Stomach smooth muscle (tissue), 2 donors: ENCODE data around the gene CENATAC.
"Not testable (repeated sequence)": the region's sequence is repeated elsewhere in the genome, so short reads cannot be mapped to it uniquely, and the experiment has no call there.

Experiments used
- H3K27ac ChIP-seq: one replicate; pipeline ENCODE4 v1.7.0; 2013; ENCODE audit warnings: mild to moderate bottlenecking, low read length, inconsistent platforms
- H3K27me3 ChIP-seq, 2 donors: one replicate each; pipeline ENCODE4 v1.7.0; 2013; ENCODE audit warnings: low read length in 2 of 2; ENCODE audit not compliant: insufficient read depth in 2 of 2, control insufficient read depth in 1 of 2
- H3K36me3 ChIP-seq, 2 donors: one replicate each; pipeline ENCODE4 v1.7.0; 2013; ENCODE audit warnings: low read length in 2 of 2; ENCODE audit not compliant: control insufficient read depth in 2 of 2, insufficient read depth in 2 of 2
- H3K4me1 ChIP-seq: one replicate; pipeline ENCODE4 v1.7.0; 2013; ENCODE audit warnings: low read length; ENCODE audit not compliant: control insufficient read depth, insufficient read depth
- H3K4me3 ChIP-seq, 2 donors: one replicate each; pipeline ENCODE4 v1.7.0; 2013; ENCODE audit warnings: low read length in 2 of 2
- H3K9ac ChIP-seq, 2 donors: one replicate each; pipeline ENCODE4 v1.7.0; 2013; ENCODE audit warnings: low read length in 2 of 2, mild to moderate bottlenecking in 1 of 2
- H3K9me3 ChIP-seq, 2 donors: one replicate each; pipeline ENCODE4 v1.7.0; 2013; ENCODE audit warnings: low read length in 2 of 2; ENCODE audit not compliant: control insufficient read depth in 2 of 2
- donor health status: healthy.
- donor health status: Pancreatic carcinoma.

Gene CENATAC

GRCh38 chr11:119039471-119039870, 41.5 kb downstream of the CENATAC start:
- H3K4me3 ChIP-seq, H3K9ac ChIP-seq, H3K4me1 ChIP-seq, H3K36me3 ChIP-seq, H3K27ac ChIP-seq, H3K9me3 ChIP-seq, H3K27me3 ChIP-seq: not testable (repeated sequence)

GRCh38 chr11:119041821-119042514, 44.0 kb downstream of the CENATAC start:
- H3K9me3 ChIP-seq = no peaks in the 10 kb centered on the region
- H3K4me1 ChIP-seq = no peaks in the 10 kb centered on the region
- H3K27me3 ChIP-seq = no peaks in the 10 kb centered on the region
- H3K4me3 ChIP-seq = no peak overlapping the region
- H3K27ac ChIP-seq = no peak overlapping the region
- H3K9ac ChIP-seq = no peak overlapping the region
- peaks cover 10 to 12% of the 10 kb centered on the region in 2 donors for H3K36me3 ChIP-seq

GRCh38 chr11:119042927-119043326, 45.0 kb downstream of the CENATAC start:
- Histone ChIP-seq H3K27me3 (no peaks in the 10 kb centered on the region), H3K36me3 (peaks cover 18% of the 10 kb centered on the region in 2 donors), H3K9me3 (no peaks in the 10 kb centered on the region), H3K9ac (no peak overlapping the region), H3K4me1 (no peaks in the 10 kb centered on the region), H3K27ac (no peak overlapping the region), H3K4me3 (no peak overlapping the region)

GRCh38 chr11:119044708-119045107, 46.8 kb downstream of the CENATAC start:
- H3K9ac ChIP-seq = no peak overlapping the region
- no peaks in the 10 kb centered on the region for H3K27me3 ChIP-seq
- no peak overlapping the region for H3K4me3 ChIP-seq
- peaks cover 31 to 36% of the 10 kb centered on the region in 2 donors for H3K36me3 ChIP-seq
- no peak overlapping the region for H3K27ac ChIP-seq
- H3K9me3 ChIP-seq = no peaks in the 10 kb centered on the region
- H3K4me1 ChIP-seq = no peaks in the 10 kb centered on the region

GRCh38 chr11:119046489-119046888, 48.6 kb downstream of the CENATAC start:
- H3K9ac ChIP-seq = no peak overlapping the region
- no peaks in the 10 kb centered on the region for H3K9me3 ChIP-seq
- H3K4me1 ChIP-seq = no peaks in the 10 kb centered on the region
- H3K27me3 ChIP-seq = no peaks in the 10 kb centered on the region
- peaks cover 40 to 45% of the 10 kb centered on the region in 2 donors for H3K36me3 ChIP-seq
- H3K27ac ChIP-seq = no peak overlapping the region
- H3K4me3 ChIP-seq = no peak overlapping the region

GRCh38 chr11:119047205-119047604, 49.3 kb downstream of the CENATAC start:
- no peaks in the 10 kb centered on the region for H3K27me3 ChIP-seq
- no peak overlapping the region for H3K27ac ChIP-seq
- H3K36me3 ChIP-seq = peaks cover 47 to 52% of the 10 kb centered on the region in 2 donors
- H3K9ac ChIP-seq = no peak overlapping the region
- H3K9me3 ChIP-seq = no peaks in the 10 kb centered on the region
- H3K4me3 ChIP-seq = no peak overlapping the region
- H3K4me1 ChIP-seq = no peaks in the 10 kb centered on the region

- Histone ChIP-seq H3K4me1 (no peaks in the 10 kb centered on the region), H3K9me3 (no peaks in the 10 kb centered on the region), H3K27me3 (no peaks in the 10 kb centered on the region), H3K27ac (no peak overlapping the region), H3K9ac (no peak overlapping the region), H3K36me3 (peaks cover 61 to 64% of the 10 kb centered on the region in 2 donors), H3K4me3 (no peak overlapping the region)
Observed at GRCh38 chr11:119048644-119049043, 50.7 kb downstream of the CENATAC start.

- peaks cover 66 to 68% of the 10 kb centered on the region in 2 donors for H3K36me3 ChIP-seq
- H3K9ac ChIP-seq = no peak overlapping the region
- no peaks in the 10 kb centered on the region for H3K4me1 ChIP-seq
- H3K9me3 ChIP-seq = no peaks in the 10 kb centered on the region
- no peak overlapping the region for H3K4me3 ChIP-seq
- H3K27me3 ChIP-seq = no peaks in the 10 kb centered on the region
- no peak overlapping the region for H3K27ac ChIP-seq
Observed at GRCh38 chr11:119049081-119049480, 51.1 kb downstream of the CENATAC start.

- H3K4me3 ChIP-seq = no peak overlapping the region
- H3K9ac ChIP-seq = no peak overlapping the region
- H3K27ac ChIP-seq = no peak overlapping the region
- H3K36me3 ChIP-seq = peaks cover 63 to 73% of the 10 kb centered on the region in 2 donors
- no peaks in the 10 kb centered on the region for H3K27me3 ChIP-seq
- H3K9me3 ChIP-seq = no peaks in the 10 kb centered on the region
- H3K4me1 ChIP-seq = peaks cover 14% of the 10 kb centered on the region
Observed at GRCh38 chr11:119051440-119052162, 53.7 kb downstream of the CENATAC start.

- Histone ChIP-seq H3K36me3 (peaks cover 59 to 69% of the 10 kb centered on the region in 2 donors), H3K4me1 (peaks cover 14% of the 10 kb centered on the region), H3K4me3 (no peak overlapping the region), H3K27ac (no peak overlapping the region), H3K9ac (no peak overlapping the region), H3K27me3 (no peaks in the 10 kb centered on the region), H3K9me3 (no peaks in the 10 kb centered on the region)
Observed at GRCh38 chr11:119052163-119052814, 54.4 kb downstream of the CENATAC start.
